Esophagus squamous epithelium (tissue), 5 donors: Measurements from ENCODE around the gene UBE2N. TPM values are rescaled to one million over a fixed set of nuclear protein-coding genes. Genes with fewer than 3 reads are reported as not detected.

Source experiments
- DNase-seq: peaks from one replicate; lab custom pipeline; 2025; lab: John Stamatoyannopoulos, UW
- H3K27ac ChIP-seq, 4 donors: fragments of 200-600 bp; sonication (generic); one replicate each; pipeline ENCODE4 v1.5.1; 2016 to 2019; ENCODE audit warnings: mild to moderate bottlenecking in 1 of 4
- H3K27me3 ChIP-seq, 4 donors: fragments of 200-600 bp; sonication (generic); 1 replicate in 3 of 4; 2 replicates in 1 of 4; pipeline versions ENCODE4 v1.5.1 to v1.6.0; 2017 to 2021; ENCODE audit warnings: antibody characterized with exemption in 1 of 4
- H3K36me3 ChIP-seq, 3 donors: fragments of 200-600 bp; sonication (generic); one replicate each; pipeline ENCODE4 v1.5.1; 2016 to 2019
- H3K4me1 ChIP-seq, 3 donors: fragments of 200-600 bp; sonication (generic); one replicate each; pipeline ENCODE4 v1.5.1; 2017 to 2019
- H3K4me3 ChIP-seq, 4 donors: fragments of 200-600 bp; sonication (generic); 1 replicate in 3 of 4; 2 replicates in 1 of 4; pipeline ENCODE4 v1.5.1; 2016 to 2019; ENCODE audit warnings: mild to moderate bottlenecking in 2 of 4, moderate library complexity in 1 of 4
- H3K9me3 ChIP-seq, 3 donors: fragments of 200-600 bp; sonication (generic); one replicate each; pipeline ENCODE4 v1.5.1; 2016 to 2019
- CTCF ChIP-seq, 6 experiments: fragments of 450-650 bp in 4 of 6; fragments of 200-600 bp in 2 of 6; sonication (generic) in 2 of 6; IDR thresholded peaks; one replicate each; pipeline ENCODE4 v1.5.1; 2016 to 2019; ENCODE audit warnings: antibody characterized with exemption in 6 of 6, mild to moderate bottlenecking in 4 of 6, moderate library complexity in 4 of 6
- POLR2A ChIP-seq, 4 donors: fragments of 450-650 bp; IDR thresholded peaks; one replicate each; pipeline ENCODE4 v1.6.1; 2017; ENCODE audit warnings: antibody characterized with exemption in 4 of 4, mild to moderate bottlenecking in 4 of 4, moderate library complexity in 3 of 4
- WGBS, 2 donors: methylation state at CpG; one replicate each; pipeline ENCODE4 v1.1.5; 2018; 5-methylcytosine and 5-hydroxymethylcytosine counted together
- intact Hi-C: fragments of 100-400 bp; cut with DNase I; formaldehyde crosslinking; loops from one replicate; pipeline ENCODE4 v1.15.0; 2022
- total RNA-seq, 4 donors: library from RNA; depleted of rRNA; stranded (reverse); fragments of >200 nt; gene quantifications; one replicate each; pipeline ENCODE4 v1.1.0, GENCODE V29; 2016
- donor health status: DM: yes; HTN: yes; CAD: no.

The UBE2N gene
- total RNA-seq, 4 donors from 2014 or later = 32.6 to 52.8 (median 43.3) TPM

GRCh38 chr12:93429852-93430251, 11.9 kb downstream of the UBE2N start:
- H3K27me3 ChIP-seq = no peaks in the 10 kb centered on the region
- no peak overlapping the region for H3K27ac ChIP-seq
- H3K4me3 ChIP-seq = no peak overlapping the region
- peaks cover 10 to 89% (median 51%) of the 10 kb centered on the region in 3 donors for H3K4me1 ChIP-seq
- DNase-seq = no peak
- H3K9me3 ChIP-seq = no peaks in the 10 kb centered on the region
- 61 to 76% methylated on average over 1 of the region's 1 CpG for WGBS, 2 donors
- intact Hi-C loops = no loop called here
- H3K36me3 ChIP-seq = no peaks in the 10 kb centered on the region
- TF ChIP-seq POLR2A (IDR thresholded peaks at IDR 0.05) = no peak
- TF ChIP-seq CTCF (IDR thresholded peaks at IDR 0.05) = no peak

- Histone ChIP-seq H3K9me3 (no peaks in the 10 kb centered on the region), H3K4me3 (no peak overlapping the region), H3K36me3 (no peaks in the 10 kb centered on the region), H3K27me3 (no peaks in the 10 kb centered on the region), H3K4me1 (peaks cover 10 to 86% (median 50%) of the 10 kb centered on the region in 3 donors), H3K27ac (no peak overlapping the region)
- no peak for DNase-seq
- intact Hi-C loops = no loop called here
- 35 to 44% methylated on average over 1 of the region's 1 CpG for WGBS, 2 donors
- TF ChIP-seq CTCF (IDR thresholded peaks at IDR 0.05) (no peak), POLR2A (IDR thresholded peaks at IDR 0.05) (no peak)
Measured at GRCh38 chr12:93429448-93429847, 12.3 kb downstream of the UBE2N start.

- 52 to 53% methylated on average over 5 of the region's 5 CpGs for WGBS, 2 donors
- H3K4me1 ChIP-seq = peaks cover 10 to 89% (median 41%) of the 10 kb centered on the region in 3 donors
- no peaks in the 10 kb centered on the region for H3K9me3 ChIP-seq
- no peaks in the 10 kb centered on the region for H3K27me3 ChIP-seq
- H3K27ac ChIP-seq = peak overlapping the region in 2 of 4 donors; percentile 23 to 36
- no peak overlapping the region for H3K4me3 ChIP-seq
- no peaks in the 10 kb centered on the region for H3K36me3 ChIP-seq
- no peak for DNase-seq
- intact Hi-C loops = no loop called here
- TF ChIP-seq CTCF (IDR thresholded peaks at IDR 0.05) (no peak), POLR2A (IDR thresholded peaks at IDR 0.05) (no peak)
Measured at GRCh38 chr12:93427779-93428564, 13.8 kb downstream of the UBE2N start.

GRCh38 chr12:93426412-93426805, 15.3 kb downstream of the UBE2N start:
- intact Hi-C loops = no loop called here
- Histone ChIP-seq H3K4me3 (no peak overlapping the region), H3K9me3 (no peaks in the 10 kb centered on the region), H3K4me1 (peaks cover 10 to 85% (median 41%) of the 10 kb centered on the region in 3 donors), H3K36me3 (no peaks in the 10 kb centered on the region), H3K27me3 (no peaks in the 10 kb centered on the region), H3K27ac (peak overlapping the region in 1 of 4 donors; percentile 19)
- DNase-seq = no peak
- 36 to 50% methylated on average over 1 of the region's 1 CpG for WGBS, 2 donors
- TF ChIP-seq CTCF (IDR thresholded peaks at IDR 0.05) (no peak), POLR2A (IDR thresholded peaks at IDR 0.05) (no peak)

GRCh38 chr12:93425736-93426411, 15.9 kb downstream of the UBE2N start:
- no peaks in the 10 kb centered on the region for H3K27me3 ChIP-seq
- H3K4me3 ChIP-seq = no peak overlapping the region
- no peaks in the 10 kb centered on the region for H3K36me3 ChIP-seq
- TF ChIP-seq CTCF (IDR thresholded peaks at IDR 0.05) = no peak
- TF ChIP-seq POLR2A (IDR thresholded peaks at IDR 0.05) = no peak
- no peaks in the 10 kb centered on the region for H3K9me3 ChIP-seq
- H3K4me1 ChIP-seq = peaks cover 10 to 79% (median 41%) of the 10 kb centered on the region in 3 donors
- peak overlapping the region in 1 of 4 donors; percentile 19 for H3K27ac ChIP-seq
- DNase-seq = no peak
- 39 to 68% methylated on average over 8 of the region's 8 CpGs for WGBS, 2 donors
- intact Hi-C loops = no loop called here
